Measurements from ENCODE around the gene SNX1.

The SNX1 gene

GRCh38 chr15:64144565-64145281, 48.9 kb downstream of the SNX1 start:
- peak in 22 of 58 donors; percentile 27 to 69 (median 40) for DNase-seq

GRCh38 chr15:64146041-64146440, 50.3 kb downstream of the SNX1 start:
- DNase-seq, result peak in 2 of 58 donors; percentile 25 to 26

- no peak for DNase-seq
Measured at GRCh38 chr15:64146520-64146884, 50.7 kb downstream of the SNX1 start.

- peak in 23 of 58 donors; percentile 14 to 69 (median 50) for DNase-seq
Measured at GRCh38 chr15:64146885-64147681, 51.3 kb downstream of the SNX1 start.

- no peak for DNase-seq
Measured at GRCh38 chr15:64148168-64148567, 52.4 kb downstream of the SNX1 start.

- DNase-seq, result no peak
Measured at GRCh38 chr15:64148581-64148980, 52.8 kb downstream of the SNX1 start.

- peak in 1 of 58 donors; percentile 19 for DNase-seq
Measured at GRCh38 chr15:64149424-64149823, 53.6 kb downstream of the SNX1 start.

GRCh38 chr15:64149893-64150578, 54.3 kb downstream of the SNX1 start:
- peak in 6 of 58 donors; percentile 12 to 42 (median 24) for DNase-seq

GRCh38 chr15:64151727-64152506, 56.1 kb downstream of the SNX1 start, which contains the start of gene SNX22:
Gene SNX22 (plus strand): TSS chr15:64151731. CDS start chr15:64151776, 45 bp downstream.
- DNase-seq, result peak in 2 of 58 donors; percentile 27 to 43

GRCh38 chr15:64152507-64153387, 57.0 kb downstream of the SNX1 start:
- peak in 2 of 58 donors; percentile 29 to 43 for DNase-seq

GRCh38 chr15:64153480-64154367, 57.9 kb downstream of the SNX1 start:
- peak; percentile 31 to 95 (median 84) for DNase-seq

- DNase-seq, result no peak
Measured at GRCh38 chr15:64155802-64156651, 60.2 kb downstream of the SNX1 start.

- no peak for DNase-seq
Measured at GRCh38 chr15:64156652-64157331, 61.0 kb downstream of the SNX1 start.

GRCh38 chr15:64157599-64158125, 61.9 kb downstream of the SNX1 start:
- DNase-seq, result no peak

- DNase-seq, result no peak
Measured at GRCh38 chr15:64158363-64159134, 62.8 kb downstream of the SNX1 start.

Measured in anterior cingulate cortex (tissue), 58 donors.